Measurements from ENCODE around the gene GATA5. TPM values are rescaled to one million over a fixed set of nuclear protein-coding genes. Genes with fewer than 3 reads are reported as not detected.

The GATA5 gene
- total RNA-seq, 1 experiment from 2014 or later = not detected

DNA sequence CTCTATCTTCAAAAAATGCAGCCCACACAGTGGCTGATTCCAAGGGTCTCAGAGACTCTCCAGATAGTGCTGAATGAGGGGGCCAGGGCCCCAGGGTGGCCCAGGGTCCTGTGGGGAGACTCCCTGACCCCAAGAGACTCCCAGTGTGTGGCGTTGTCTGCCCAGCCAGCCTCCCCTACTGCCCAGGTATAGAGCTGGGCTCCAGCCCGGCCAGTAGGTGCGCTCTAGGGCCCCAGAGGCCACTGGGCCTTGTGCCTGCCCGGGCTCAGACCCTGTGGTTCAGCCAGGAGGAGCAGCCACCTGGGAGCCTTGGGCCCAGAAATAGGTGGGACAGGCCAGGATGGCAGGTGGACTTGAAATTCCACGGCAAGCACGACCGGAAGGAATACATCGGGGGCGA lies 30.3 kb upstream of the GATA5 start:
- ChIA-PET POLR2A (no interaction called here), CTCF (no interaction called here), RAD21 (ENCODE audit: low non-redundant PET in 1 of 2, low total read pairs in 2 of 2, uncharacterized antibody in 2 of 2, unreplicated experiment in 2 of 2) (no interaction called here)
- intact Hi-C loops (cut with micrococcal nuclease) = no loop called here
- Histone ChIP-seq H3K9ac (ENCODE audit: low read length) (no peak overlapping the region), H3K4me2 (ENCODE audit: low read length) (no peak overlapping the region), H3K36me3 (ENCODE audit: control insufficient read depth in 1 of 2, insufficient read depth in 2 of 2, low read length in 2 of 2) (no peaks in the 10 kb centered on the region), H2AFZ (ENCODE audit: low read depth, low read length, poor library complexity, severe bottlenecking) (no peak overlapping the region), H3K4me1 (ENCODE audit: control insufficient read depth in 1 of 2, insufficient read depth in 2 of 2, low read length in 2 of 2) (peaks cover 0 to 8% of the 10 kb centered on the region in 2 experiments; a peak in 2 of 4 replicates), H3K79me2 (ENCODE audit: insufficient read depth, low read length) (no peaks in the 10 kb centered on the region), H3K9me2 (ENCODE audit: insufficient read depth) (no peaks in the 10 kb centered on the region), H3K27ac (ENCODE audit: low read depth, low read length) (no peak overlapping the region), H3K4me3 (replicated peaks in 1 of 2; ENCODE audit: low read depth in 1 of 2, low read length in 2 of 2) (no peak overlapping the region), H4K20me1 (ENCODE audit: insufficient read depth) (no peaks in the 10 kb centered on the region), H3K27me3 (ENCODE audit: insufficient read depth, low read length) (no peaks in the 10 kb centered on the region), H3K9me3 (ENCODE audit: control insufficient read depth in 1 of 2, insufficient read depth in 1 of 2, low read depth in 1 of 2, low read length in 2 of 2) (no peaks in the 10 kb centered on the region)
- ATAC-seq = peak; percentile 43
- BruUV-seq (replicated peaks) = no TSS peak
- TF ChIP-seq SP1 (IDR thresholded peaks at IDR 0.05; ENCODE audit: low read depth) (no peak), ZFX (IDR thresholded peaks at IDR 0.05) (no peak), POLR2AphosphoS5 (IDR thresholded peaks at IDR 0.05; ENCODE audit: low read depth, low read length) (no peak), CBX3 (IDR thresholded peaks at IDR 0.05; ENCODE audit: low read depth) (no peak)
- no peak for DNase-seq (ENCODE audit: low read depth, low spot score)

GRCh38 chr20:62505337-62506045 lies 29.7 kb upstream of the GATA5 start:
- Histone ChIP-seq H3K4me2 (ENCODE audit: low read length) (no peak overlapping the region), H3K9ac (ENCODE audit: low read length) (no peak overlapping the region), H3K36me3 (ENCODE audit: control insufficient read depth in 1 of 2, insufficient read depth in 2 of 2, low read length in 2 of 2) (no peaks in the 10 kb centered on the region), H3K4me3 (replicated peaks in 1 of 2; ENCODE audit: low read depth in 1 of 2, low read length in 2 of 2) (no peak overlapping the region), H3K27ac (ENCODE audit: low read depth, low read length) (no peak overlapping the region), H4K20me1 (ENCODE audit: insufficient read depth) (no peaks in the 10 kb centered on the region), H2AFZ (ENCODE audit: low read depth, low read length, poor library complexity, severe bottlenecking) (no peak overlapping the region), H3K79me2 (ENCODE audit: insufficient read depth, low read length) (no peaks in the 10 kb centered on the region), H3K27me3 (ENCODE audit: insufficient read depth, low read length) (no peaks in the 10 kb centered on the region), H3K9me3 (ENCODE audit: control insufficient read depth in 1 of 2, insufficient read depth in 1 of 2, low read depth in 1 of 2, low read length in 2 of 2) (no peaks in the 10 kb centered on the region), H3K9me2 (ENCODE audit: insufficient read depth) (no peaks in the 10 kb centered on the region), H3K4me1 (ENCODE audit: control insufficient read depth in 1 of 2, insufficient read depth in 2 of 2, low read length in 2 of 2) (peaks cover 0 to 7% of the 10 kb centered on the region in 2 experiments; a peak in 2 of 4 replicates)
- ChIA-PET RAD21 (ENCODE audit: low non-redundant PET in 1 of 2, low total read pairs in 2 of 2, uncharacterized antibody in 2 of 2, unreplicated experiment in 2 of 2) (no interaction called here), CTCF (no interaction called here), POLR2A (no interaction called here)
- ATAC-seq (no peak), DNase-seq (ENCODE audit: low read depth, low spot score) (no peak)
- no TSS peak for BruUV-seq (replicated peaks)
- intact Hi-C loops (cut with micrococcal nuclease) = no loop called here
- no peak for TF ChIP-seq YY1 (IDR thresholded peaks at IDR 0.05; ENCODE audit: extremely low read depth, insufficient replicate concordance, low read depth, low read length)
- TF ChIP-seq, protein P1, sequence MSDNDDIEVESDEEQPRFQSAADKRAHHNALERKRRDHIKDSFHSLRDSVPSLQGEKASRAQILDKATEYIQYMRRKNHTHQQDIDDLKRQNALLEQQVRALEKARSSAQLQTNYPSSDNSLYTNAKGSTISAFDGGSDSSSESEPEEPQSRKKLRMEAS (IDR thresholded peaks at IDR 0.05) = no peak
- no peak for TF ChIP-seq ZNF274 (IDR thresholded peaks at IDR 0.05; ENCODE audit: low read depth, low read length)
- TF ChIP-seq, protein P2, sequence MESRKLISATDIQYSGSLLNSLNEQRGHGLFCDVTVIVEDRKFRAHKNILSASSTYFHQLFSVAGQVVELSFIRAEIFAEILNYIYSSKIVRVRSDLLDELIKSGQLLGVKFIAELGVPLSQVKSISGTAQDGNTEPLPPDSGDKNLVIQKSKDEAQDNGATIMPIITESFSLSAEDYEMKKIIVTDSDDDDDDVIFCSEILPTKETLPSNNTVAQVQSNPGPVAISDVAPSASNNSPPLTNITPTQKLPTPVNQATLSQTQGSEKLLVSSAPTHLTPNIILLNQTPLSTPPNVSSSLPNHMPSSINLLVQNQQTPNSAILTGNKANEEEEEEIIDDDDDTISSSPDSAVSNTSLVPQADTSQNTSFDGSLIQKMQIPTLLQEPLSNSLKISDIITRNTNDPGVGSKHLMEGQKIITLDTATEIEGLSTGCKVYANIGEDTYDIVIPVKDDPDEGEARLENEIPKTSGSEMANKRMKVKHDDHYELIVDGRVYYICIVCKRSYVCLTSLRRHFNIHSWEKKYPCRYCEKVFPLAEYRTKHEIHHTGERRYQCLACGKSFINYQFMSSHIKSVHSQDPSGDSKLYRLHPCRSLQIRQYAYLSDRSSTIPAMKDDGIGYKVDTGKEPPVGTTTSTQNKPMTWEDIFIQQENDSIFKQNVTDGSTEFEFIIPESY (IDR thresholded peaks at IDR 0.05; ENCODE audit: extremely low read depth, insufficient replicate concordance, low read length) = no peak
- no peak for TF ChIP-seq EZH2 (IDR thresholded peaks at IDR 0.05)
- TF ChIP-seq, protein P3, sequence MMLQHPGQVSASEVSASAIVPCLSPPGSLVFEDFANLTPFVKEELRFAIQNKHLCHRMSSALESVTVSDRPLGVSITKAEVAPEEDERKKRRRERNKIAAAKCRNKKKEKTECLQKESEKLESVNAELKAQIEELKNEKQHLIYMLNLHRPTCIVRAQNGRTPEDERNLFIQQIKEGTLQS (IDR thresholded peaks at IDR 0.05) = no peak
- no peak for TF ChIP-seq TCF7L2 (IDR thresholded peaks at IDR 0.05; ENCODE audit: borderline replicate concordance, extremely low read depth, insufficient read depth, insufficient read length)
- TF ChIP-seq ELF1 (IDR thresholded peaks at IDR 0.05; ENCODE audit: borderline replicate concordance, low read depth) = no peak
- TF ChIP-seq ZFX (IDR thresholded peaks at IDR 0.05) = no peak
- no peak for TF ChIP-seq POLR2A (IDR thresholded peaks at IDR 0.05; ENCODE audit: borderline replicate concordance, extremely low read depth, insufficient read depth, insufficient read length)
- TF ChIP-seq EZH2phosphoT487 (IDR thresholded peaks at IDR 0.05; ENCODE audit: borderline replicate concordance) = no peak
